ENCODE data around the gene CACNA2D4. TPM values are rescaled to one million over a fixed set of nuclear protein-coding genes. Genes with fewer than 3 reads are reported as not detected.
A peak's percentile ranks its signal among the peaks of the same experiment; 100 is the strongest.

The CACNA2D4 gene
- total and polyA plus RNA-seq, 11 donors, result 0.10 to 9.0 (median 1.2) TPM

GRCh38 chr12:1907652-1908611 lies 10.5 kb downstream of the CACNA2D4 start:
- Histone ChIP-seq H3K4me3 (peak overlapping the region in 1 of 12 donors; percentile 6), H3K27ac (no peak overlapping the region), H3K36me3 (no peaks in the 10 kb centered on the region), H3K4me1 (peaks cover 0 to 7% (median 0%) of the 10 kb centered on the region in 12 donors), H3K27me3 (no peaks in the 10 kb centered on the region), H3K9me3 (peaks cover 0 to 36% (median 19%) of the 10 kb centered on the region in 12 donors)
- peak in 1 of 5 donors; percentile 61 for DNase-seq
- intact Hi-C loops (cut with DNase I), result no loop called here
- 24 to 33% (median 30%) methylated on average over 59 to 67 of the region's 67 CpGs for WGBS, 4 donors
- TF ChIP-seq POLR2A (IDR thresholded peaks at IDR 0.05), result no peak
- peak in 2 of 4 donors; percentile 13 to 44 for ATAC-seq

- Histone ChIP-seq H3K36me3 (no peaks in the 10 kb centered on the region), H3K27me3 (no peaks in the 10 kb centered on the region), H3K4me3 (no peak overlapping the region), H3K4me1 (peaks cover 0 to 7% (median 0%) of the 10 kb centered on the region in 12 donors), H3K9me3 (peaks cover 0 to 49% (median 25%) of the 10 kb centered on the region in 12 donors), H3K27ac (no peak overlapping the region)
- ATAC-seq, result peak; percentile 47 to 67 (median 55)
- intact Hi-C loops (cut with DNase I), result no loop called here
- 15 to 31% (median 23%) methylated on average over 3 of the region's 3 CpGs for WGBS, 4 donors
- TF ChIP-seq POLR2A (IDR thresholded peaks at IDR 0.05) (no peak), CTCF (IDR thresholded peaks at IDR 0.05) (no peak)
- DNase-seq, result no peak
Measured at GRCh38 chr12:1906579-1906978, 11.9 kb downstream of the CACNA2D4 start.

GRCh38 chr12:1904875-1905274 lies 13.6 kb downstream of the CACNA2D4 start:
- intact Hi-C loops (cut with DNase I), result no loop called here
- no peak overlapping the region for H3K27ac ChIP-seq
- H3K9me3 ChIP-seq, result peaks cover 0 to 52% (median 27%) of the 10 kb centered on the region in 12 donors
- no peaks in the 10 kb centered on the region for H3K27me3 ChIP-seq
- no peaks in the 10 kb centered on the region for H3K36me3 ChIP-seq
- no peak overlapping the region for H3K4me3 ChIP-seq
- H3K4me1 ChIP-seq, result peaks cover 0 to 7% (median 0%) of the 10 kb centered on the region in 12 donors
- TF ChIP-seq CTCF (IDR thresholded peaks at IDR 0.05) (no peak), POLR2A (IDR thresholded peaks at IDR 0.05) (no peak)
- DNase-seq, result no peak
- no peak for ATAC-seq

DNA sequence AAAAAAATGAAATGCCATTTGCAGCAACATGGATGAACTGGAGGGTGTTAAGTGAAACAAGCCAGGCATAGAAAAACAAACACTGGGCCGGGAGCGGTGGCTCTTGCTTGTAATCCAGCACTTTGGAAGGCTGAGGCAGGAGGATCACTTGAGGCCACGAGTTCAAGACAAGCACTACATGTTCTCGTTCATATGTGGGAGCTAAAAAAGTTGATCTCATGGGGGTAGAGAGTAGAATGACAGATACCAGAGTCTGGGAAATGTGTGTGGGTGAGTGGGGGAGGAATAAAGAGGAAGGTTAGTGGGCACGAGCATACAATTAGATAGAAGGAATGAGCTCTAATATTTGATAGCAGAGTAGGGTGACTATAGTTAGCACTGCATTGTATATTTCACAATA lies 21.5 kb downstream of the CACNA2D4 start:
- WGBS, 4 donors, result 64 to 71% (median 70%) methylated on average over 5 of the region's 5 CpGs
- intact Hi-C loops (cut with DNase I), result no loop called here
- no peak for DNase-seq

More for the DNA sequence above, 21.5 kb downstream of the CACNA2D4 start:
- Histone ChIP-seq H3K9me3 (peaks cover 0 to 30% (median 9%) of the 10 kb centered on the region in 12 donors), H3K4me3 (no peak overlapping the region), H3K27ac (no peak overlapping the region), H3K36me3 (no peaks in the 10 kb centered on the region), H3K4me1 (no peaks in the 10 kb centered on the region), H3K27me3 (no peaks in the 10 kb centered on the region)
- no peak for ATAC-seq
- no peak for TF ChIP-seq POLR2A (IDR thresholded peaks at IDR 0.05)
- TF ChIP-seq CTCF (IDR thresholded peaks at IDR 0.05), result no peak

All from heart left ventricle (tissue), 16 donors.